Measurements from ENCODE around the gene ATPAF2.

ATPAF2 gene

GRCh38 chr17:18038861-18039534 lies at the start of gene ATPAF2, which contains the start of gene GID4:
Gene ATPAF2, minus strand, starts transcription at chr17:18039168. Its CDS starts 155 bp downstream, at chr17:18039013.
Gene GID4, plus strand, starts transcription at chr17:18039408. Its CDS starts 57 bp downstream, at chr17:18039465.
- DNase-seq (ENCODE audit: low read depth in 2 of 2, low spot score in 1 of 2): peak; percentile 97 to 99

GRCh38 chr17:18087610-18088491 lies 48.9 kb upstream of the ATPAF2 start, which contains the start of gene DRG2:
Gene DRG2, plus strand, starts transcription at chr17:18087948. Its CDS starts 76 bp downstream, at chr17:18088024.
- peak; percentile 73 to 78 for DNase-seq (ENCODE audit: low read depth in 2 of 2, low spot score in 1 of 2)

- DNase-seq (ENCODE audit: low read depth in 2 of 2, low spot score in 1 of 2): no peak
These were observed 45.3 kb upstream of the ATPAF2 start for GRCh38 chr17:18084256-18084655.

GRCh38 chr17:18079543-18079942 lies 40.6 kb upstream of the ATPAF2 start:
- no peak for DNase-seq (ENCODE audit: low read depth in 2 of 2, low spot score in 1 of 2)

- no peak for DNase-seq (ENCODE audit: low read depth in 2 of 2, low spot score in 1 of 2)
These were observed 38.0 kb upstream of the ATPAF2 start for GRCh38 chr17:18076936-18077335.

- DNase-seq (ENCODE audit: low read depth in 2 of 2, low spot score in 1 of 2): no peak
These were observed 35.8 kb upstream of the ATPAF2 start for GRCh38 chr17:18074566-18075272.

GRCh38 chr17:18071751-18072150 lies 32.8 kb upstream of the ATPAF2 start:
- no peak for DNase-seq (ENCODE audit: low read depth in 2 of 2, low spot score in 1 of 2)

GRCh38 chr17:18070861-18071340 lies 31.9 kb upstream of the ATPAF2 start:
- DNase-seq (ENCODE audit: low read depth in 2 of 2, low spot score in 1 of 2): no peak

- DNase-seq (ENCODE audit: low read depth in 2 of 2, low spot score in 1 of 2): no peak
These were observed 30.1 kb upstream of the ATPAF2 start for GRCh38 chr17:18069101-18069500.

- no peak for DNase-seq (ENCODE audit: low read depth in 2 of 2, low spot score in 1 of 2)
These were observed 27.9 kb upstream of the ATPAF2 start for GRCh38 chr17:18066866-18067265.

GRCh38 chr17:18065546-18065945 lies 26.6 kb upstream of the ATPAF2 start:
- DNase-seq (ENCODE audit: low read depth in 2 of 2, low spot score in 1 of 2): no peak

- DNase-seq (ENCODE audit: low read depth in 2 of 2, low spot score in 1 of 2): no peak
These were observed 25.1 kb upstream of the ATPAF2 start for GRCh38 chr17:18064053-18064452.

GRCh38 chr17:18059283-18059682 lies 20.3 kb upstream of the ATPAF2 start:
- DNase-seq (ENCODE audit: low read depth in 2 of 2, low spot score in 1 of 2): no peak

GRCh38 chr17:18056214-18056613 lies 17.2 kb upstream of the ATPAF2 start:
- no peak for DNase-seq (ENCODE audit: low read depth in 2 of 2, low spot score in 1 of 2)

- no peak for DNase-seq (ENCODE audit: low read depth in 2 of 2, low spot score in 1 of 2)
These were observed 16.6 kb upstream of the ATPAF2 start for GRCh38 chr17:18055597-18055996.

- DNase-seq (ENCODE audit: low read depth in 2 of 2, low spot score in 1 of 2): no peak
These were observed 6.9 kb upstream of the ATPAF2 start for GRCh38 chr17:18045691-18046350.

GRCh38 chr17:18044609-18045008 lies 5.6 kb upstream of the ATPAF2 start:
- no peak for DNase-seq (ENCODE audit: low read depth in 2 of 2, low spot score in 1 of 2)

GRCh38 chr17:18043491-18043890 lies 4.5 kb upstream of the ATPAF2 start:
- no peak for DNase-seq (ENCODE audit: low read depth in 2 of 2, low spot score in 1 of 2)

- no peak for DNase-seq (ENCODE audit: low read depth in 2 of 2, low spot score in 1 of 2)
These were observed 4.0 kb upstream of the ATPAF2 start for GRCh38 chr17:18042983-18043382.

- no peak for DNase-seq (ENCODE audit: low read depth in 2 of 2, low spot score in 1 of 2)
These were observed 2.8 kb upstream of the ATPAF2 start for GRCh38 chr17:18041776-18042175.

All from stimulated activated CD8-positive, alpha-beta memory T cell treated with anti-CD3 and anti-CD28 coated beads, Interleukin-4, amount 100 ng/mL, for 1 hour (primary cell).